SK-N-SH treated with all-trans-retinoic acid at 6 μM for 48 hours (cell line): ENCODE measurements around the gene STK40.

Experiments
- ATAC-seq: fragments of 200-7000 bp; cut with Tn5 transposase; 3 replicates; pipeline ENCODE4 v1.9.1; 2020; ENCODE audit warnings: mild to moderate bottlenecking, moderate library complexity
- BACH2 ChIP-seq: fragments of 250-450 bp; sonication (Bioruptor Pico); IDR thresholded peaks from 2 replicates; pipeline ENCODE4 v1.9.0; 2021; ENCODE audit warnings: mild to moderate bottlenecking, borderline replicate concordance
- CSDC2 ChIP-seq: fragments of 250-450 bp; sonication (Bioruptor Pico); IDR thresholded peaks from 2 replicates; pipeline ENCODE4 v1.5.0; 2020; ENCODE audit warnings: mild to moderate bottlenecking, moderate library complexity
- CSRNP3 ChIP-seq: fragments of 250-450 bp; sonication (Bioruptor Pico); IDR thresholded peaks from 2 replicates; pipeline ENCODE4 v1.5.1; 2021; ENCODE audit warnings: mild to moderate bottlenecking, moderate library complexity
- GLIS3 ChIP-seq: fragments of 250-450 bp; sonication (Bioruptor Pico); IDR thresholded peaks from 2 replicates; pipeline ENCODE4 v1.5.0; 2020; ENCODE audit warnings: mild to moderate bottlenecking, moderate library complexity
- ISL1 ChIP-seq: fragments of 250-450 bp; sonication (Bioruptor Pico); IDR thresholded peaks from 2 replicates; pipeline ENCODE4 v2.1.2; 2022; ENCODE audit warnings: mild to moderate bottlenecking, moderate library complexity
- OSR1 ChIP-seq: fragments of 250-450 bp; sonication (Bioruptor Pico); IDR thresholded peaks from 2 replicates; pipeline ENCODE4 v1.8.0; 2022; ENCODE audit warnings: moderate library complexity, mild to moderate bottlenecking, inconsistent platforms
- POU6F1 ChIP-seq: fragments of 250-450 bp; sonication (Bioruptor Pico); IDR thresholded peaks from 2 replicates; pipeline ENCODE4 v1.8.0; 2021; ENCODE audit warnings: low read depth, mild to moderate bottlenecking, moderate library complexity, borderline replicate concordance
- PPARA ChIP-seq: fragments of 250-450 bp; sonication (Bioruptor Pico); IDR thresholded peaks from 2 replicates; pipeline ENCODE4 v1.5.0; 2020; ENCODE audit warnings: mild to moderate bottlenecking, borderline replicate concordance
- SNAI2 ChIP-seq: fragments of 250-450 bp; sonication (Bioruptor Pico); IDR thresholded peaks from 2 replicates; pipeline ENCODE4 v1.5.0; 2020; ENCODE audit warnings: mild to moderate bottlenecking, moderate library complexity
- TCF4 ChIP-seq: fragments of 250-450 bp; sonication (Bioruptor Pico); IDR thresholded peaks from 2 replicates; pipeline ENCODE4 v1.8.0; 2021; ENCODE audit warnings: mild to moderate bottlenecking, moderate library complexity, borderline replicate concordance
- TOX ChIP-seq: fragments of 250-450 bp; sonication (Bioruptor Pico); IDR thresholded peaks from 2 replicates; pipeline ENCODE4 v1.8.0; 2021; ENCODE audit warnings: mild to moderate bottlenecking, moderate library complexity, borderline replicate concordance
- ZFP3 ChIP-seq: fragments of 250-450 bp; sonication (Bioruptor Pico); IDR thresholded peaks from 2 replicates; pipeline ENCODE4 v1.5.0; 2020; ENCODE audit warnings: mild to moderate bottlenecking, moderate library complexity
- ZFP30 ChIP-seq: fragments of 450-650 bp; formaldehyde crosslinking; IDR thresholded peaks from 2 replicates; pipeline ENCODE4 v1.5.0; 2022; ENCODE audit warnings: mild to moderate bottlenecking, moderate library complexity
- ZNF565 ChIP-seq: fragments of 450-650 bp; formaldehyde crosslinking; conservative IDR thresholded peaks from 2 replicates; pipeline ENCODE4 v1.5.0; 2020; ENCODE audit warnings: low read depth, mild to moderate bottlenecking, moderate library complexity
- ZNF8 ChIP-seq: fragments of 450-650 bp; formaldehyde crosslinking; IDR thresholded peaks from 2 replicates; pipeline ENCODE4 v1.5.0; 2020; ENCODE audit warnings: mild to moderate bottlenecking, moderate library complexity
- TF ChIP-seq, protein P1 (sequence below): fragments of 250-450 bp; sonication (Bioruptor Pico); IDR thresholded peaks from 2 replicates; pipeline ENCODE4 v1.8.0; 2020; ENCODE audit warnings: mild to moderate bottlenecking, moderate library complexity, borderline replicate concordance
- TF ChIP-seq, protein P2 (sequence below): fragments of 250-450 bp; sonication (Bioruptor Pico); IDR thresholded peaks from 2 replicates; pipeline ENCODE4 v1.5.0; 2020; ENCODE audit warnings: mild to moderate bottlenecking, moderate library complexity

The STK40 gene

GRCh38 chr1:36297062-36297461 lies 88.7 kb downstream of the STK40 start (continued):
- TF ChIP-seq, protein P1, sequence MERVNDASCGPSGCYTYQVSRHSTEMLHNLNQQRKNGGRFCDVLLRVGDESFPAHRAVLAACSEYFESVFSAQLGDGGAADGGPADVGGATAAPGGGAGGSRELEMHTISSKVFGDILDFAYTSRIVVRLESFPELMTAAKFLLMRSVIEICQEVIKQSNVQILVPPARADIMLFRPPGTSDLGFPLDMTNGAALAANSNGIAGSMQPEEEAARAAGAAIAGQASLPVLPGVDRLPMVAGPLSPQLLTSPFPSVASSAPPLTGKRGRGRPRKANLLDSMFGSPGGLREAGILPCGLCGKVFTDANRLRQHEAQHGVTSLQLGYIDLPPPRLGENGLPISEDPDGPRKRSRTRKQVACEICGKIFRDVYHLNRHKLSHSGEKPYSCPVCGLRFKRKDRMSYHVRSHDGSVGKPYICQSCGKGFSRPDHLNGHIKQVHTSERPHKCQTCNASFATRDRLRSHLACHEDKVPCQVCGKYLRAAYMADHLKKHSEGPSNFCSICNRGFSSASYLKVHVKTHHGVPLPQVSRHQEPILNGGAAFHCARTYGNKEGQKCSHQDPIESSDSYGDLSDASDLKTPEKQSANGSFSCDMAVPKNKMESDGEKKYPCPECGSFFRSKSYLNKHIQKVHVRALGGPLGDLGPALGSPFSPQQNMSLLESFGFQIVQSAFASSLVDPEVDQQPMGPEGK, result no peak
- TF ChIP-seq ZFP3 (CRISPR knock-in tag), result no peak

DNA sequence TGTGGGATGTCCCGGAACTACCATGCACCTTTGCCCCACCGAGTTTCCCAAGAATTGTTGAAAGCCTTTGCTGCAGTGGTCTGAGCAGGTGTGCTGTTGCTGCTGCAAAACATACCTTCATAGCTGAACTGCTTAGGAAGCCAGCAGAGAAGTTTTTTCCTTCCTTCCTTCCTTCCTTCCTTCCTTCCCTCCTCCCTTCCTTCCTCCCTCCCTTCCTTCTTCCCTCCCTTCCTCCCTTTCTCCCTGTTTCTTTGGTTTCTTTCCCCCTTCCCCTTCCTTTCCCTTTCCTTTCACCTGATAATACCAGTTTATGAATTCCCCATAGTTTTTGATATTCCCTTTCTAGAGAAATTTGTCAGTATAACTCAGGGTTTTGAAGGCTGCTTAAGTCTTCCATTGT lies 90.3 kb downstream of the STK40 start:
- ATAC-seq, result no peak
- TF ChIP-seq PPARA (CRISPR knock-in tag), result no peak
- no peak for TF ChIP-seq ZNF565
- TF ChIP-seq ISL1 (CRISPR knock-in tag), result no peak
- no peak for TF ChIP-seq GLIS3
- no peak for TF ChIP-seq OSR1 (CRISPR knock-in tag)
- no peak for TF ChIP-seq SNAI2 (CRISPR knock-in tag)
- TF ChIP-seq BACH2, result no peak
- TF ChIP-seq ZNF8 (CRISPR knock-in tag), result no peak
- TF ChIP-seq, protein P2, sequence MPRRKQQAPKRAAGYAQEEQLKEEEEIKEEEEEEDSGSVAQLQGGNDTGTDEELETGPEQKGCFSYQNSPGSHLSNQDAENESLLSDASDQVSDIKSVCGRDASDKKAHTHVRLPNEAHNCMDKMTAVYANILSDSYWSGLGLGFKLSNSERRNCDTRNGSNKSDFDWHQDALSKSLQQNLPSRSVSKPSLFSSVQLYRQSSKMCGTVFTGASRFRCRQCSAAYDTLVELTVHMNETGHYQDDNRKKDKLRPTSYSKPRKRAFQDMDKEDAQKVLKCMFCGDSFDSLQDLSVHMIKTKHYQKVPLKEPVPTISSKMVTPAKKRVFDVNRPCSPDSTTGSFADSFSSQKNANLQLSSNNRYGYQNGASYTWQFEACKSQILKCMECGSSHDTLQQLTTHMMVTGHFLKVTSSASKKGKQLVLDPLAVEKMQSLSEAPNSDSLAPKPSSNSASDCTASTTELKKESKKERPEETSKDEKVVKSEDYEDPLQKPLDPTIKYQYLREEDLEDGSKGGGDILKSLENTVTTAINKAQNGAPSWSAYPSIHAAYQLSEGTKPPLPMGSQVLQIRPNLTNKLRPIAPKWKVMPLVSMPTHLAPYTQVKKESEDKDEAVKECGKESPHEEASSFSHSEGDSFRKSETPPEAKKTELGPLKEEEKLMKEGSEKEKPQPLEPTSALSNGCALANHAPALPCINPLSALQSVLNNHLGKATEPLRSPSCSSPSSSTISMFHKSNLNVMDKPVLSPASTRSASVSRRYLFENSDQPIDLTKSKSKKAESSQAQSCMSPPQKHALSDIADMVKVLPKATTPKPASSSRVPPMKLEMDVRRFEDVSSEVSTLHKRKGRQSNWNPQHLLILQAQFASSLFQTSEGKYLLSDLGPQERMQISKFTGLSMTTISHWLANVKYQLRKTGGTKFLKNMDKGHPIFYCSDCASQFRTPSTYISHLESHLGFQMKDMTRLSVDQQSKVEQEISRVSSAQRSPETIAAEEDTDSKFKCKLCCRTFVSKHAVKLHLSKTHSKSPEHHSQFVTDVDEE (CRISPR knock-in tag), result no peak
- TF ChIP-seq CSDC2 (CRISPR knock-in tag), result no peak
- TF ChIP-seq, protein P1, result no peak
- TF ChIP-seq TCF4, result no peak
- TF ChIP-seq TOX, result no peak
- no peak for TF ChIP-seq ZFP30 (CRISPR knock-in tag)
- no peak for TF ChIP-seq CSRNP3
- no peak for TF ChIP-seq POU6F1 (CRISPR knock-in tag)
- TF ChIP-seq, all 23 proteins: peak for 0
